Heart left ventricle (tissue), 16 donors: ENCODE results near the gene KRTAP5-8. TPM values are rescaled to one million over a fixed set of nuclear protein-coding genes. Genes with fewer than 3 reads are reported as not detected.
"Not testable (repeated sequence)": the region's sequence is repeated elsewhere in the genome, so short reads cannot be mapped to it uniquely, and the experiment has no call there.

ENCODE experiments used
- ATAC-seq, 4 donors: fragments of 200-7000 bp; cut with Tn5 transposase; one replicate each; pipeline ENCODE4 v1.9.1; 2020 to 2022; ENCODE audit warnings: moderate library complexity in 4 of 4, mild to moderate bottlenecking in 3 of 4, moderate number of reproducible peaks in 1 of 4
- DNase-seq, 5 donors: peaks; one replicate each; pipeline ENCODE4 v3.0.0-alpha.2; 2020
- H3K27ac ChIP-seq, 12 donors: fragments of 200-600 bp; sonication (generic) in 4 of 12; one replicate each; pipeline versions ENCODE4 v1.5.0 to v1.8.0; 2016 to 2022; ENCODE audit warnings: mild to moderate bottlenecking in 2 of 12
- H3K27me3 ChIP-seq, 9 donors: fragments of 200-600 bp; sonication (generic) in 2 of 9; one replicate each; pipeline versions ENCODE4 v1.5.1 to v1.8.0; 2016 to 2022; ENCODE audit warnings: mild to moderate bottlenecking in 3 of 9
- H3K36me3 ChIP-seq, 9 donors: fragments of 200-600 bp; sonication (generic) in 2 of 9; one replicate each; pipeline versions ENCODE4 v1.5.0 to v1.8.0; 2018 to 2022; ENCODE audit warnings: mild to moderate bottlenecking in 2 of 9
- H3K4me1 ChIP-seq, 12 donors: fragments of 200-600 bp; sonication (generic) in 4 of 12; one replicate each; pipeline versions ENCODE4 v1.5.0 to v1.8.0; 2016 to 2022; ENCODE audit warnings: mild to moderate bottlenecking in 3 of 12
- H3K4me3 ChIP-seq, 12 donors: fragments of 200-600 bp; sonication (generic) in 4 of 12; one replicate each; pipeline versions ENCODE4 v1.5.0 to v1.8.0; 2017 to 2022; ENCODE audit warnings: mild to moderate bottlenecking in 9 of 12, moderate library complexity in 4 of 12
- H3K9me3 ChIP-seq, 12 donors: fragments of 200-600 bp; sonication (generic) in 4 of 12; one replicate each; pipeline versions ENCODE4 v1.5.0 to v1.8.0; 2016 to 2022; ENCODE audit warnings: mild to moderate bottlenecking in 1 of 12
- POLR2A ChIP-seq, 2 donors: fragments of 450-650 bp; IDR thresholded peaks; one replicate each; pipeline ENCODE4 v1.6.1; 2017; ENCODE audit warnings: antibody characterized with exemption in 2 of 2, mild to moderate bottlenecking in 2 of 2, moderate library complexity in 2 of 2
- WGBS, 4 donors: extraction: QIAGEN DNeasy Blood & Tissue Kit in 2 of 4; methylation state at CpG; one replicate each; pipeline versions ENCODE4 v1.1.5 to v1.1.7; 2013 to 2018; 5-methylcytosine and 5-hydroxymethylcytosine counted together
- intact Hi-C, 10 donors: fragments of 100-400 bp; cut with DNase I; formaldehyde crosslinking; loops; one replicate each; pipeline versions ENCODE4 v1.11.1 to v1.14.2; 2022
- polyA plus RNA-seq, 2 donors: library from polyadenylated mRNA; stranded (reverse); fragments of 200-250 nt; gene quantifications; one replicate each; pipeline ENCODE4 v1.2.3, GENCODE V29; 2013
- total RNA-seq, 9 donors: library from RNA; depleted of rRNA in 2 of 9; stranded (reverse); fragments of >200 nt in 2 of 9; fragmentation: NEBNext Ultra II Directional in 3 of 9; extraction: Animal tissue kit (Norgen Biotek cat#: 25700) in 3 of 9; gene quantifications; one replicate each; pipeline versions ENCODE4 v1.1.0 to v1.2.4, GENCODE V29; 2016 to 2023
- TF ChIP-seq, protein P1 (sequence below), 12 donors: fragments of 200-600 bp; sonication (generic) in 4 of 12; IDR thresholded peaks; one replicate each; pipeline versions ENCODE4 v1.5.0 to v1.8.0; 2018 to 2022; ENCODE audit warnings: antibody characterized with exemption in 12 of 12, mild to moderate bottlenecking in 5 of 12
- donor health status: ischemic (EF 13 %, LVEDD 7.1; RV severe dilation, severe dysfunction).
- donor health status: healthy with polysubstance abuse.
- donor health status: DM: no; HTN: yes; CAD: no.
- donor health status: DM: no; HTN: no; CAD: no.
- donor health status: ischemic (EF 25% LVEDD 6.9; RV normal size, moderate dysfunction).
- donor health status: ischemic (EF 25% LVEDD 5.7; RV mildly dilated, moderate dysfunction).
- donor health status: healthy.
- donor health status: DM: yes; HTN: yes; CAD: no.
- donor health status: ischemic (EF 35%, LVEDD 5.7; RV mildly dilated, moderate dysfunction).
- donor health status: nonischemic (EF 11% LVEDD 7.7; RV severe dilation, severe dysfunction).
- donor health status: DM: yes; HTN: yes; CAD: no.
- donor health status: PGD.
- donor health status: ischemic (EF 29% LVEDD 5.4; RV normal size, mild dysfunction).
- donor health status: nonischemic (EF 23%, LVEDD 6.1; RV moderate dilation, normal function).

The KRTAP5-8 gene
- total and polyA plus RNA-seq, 11 donors, result 0.19 TPM; not detected in 10

DNA sequence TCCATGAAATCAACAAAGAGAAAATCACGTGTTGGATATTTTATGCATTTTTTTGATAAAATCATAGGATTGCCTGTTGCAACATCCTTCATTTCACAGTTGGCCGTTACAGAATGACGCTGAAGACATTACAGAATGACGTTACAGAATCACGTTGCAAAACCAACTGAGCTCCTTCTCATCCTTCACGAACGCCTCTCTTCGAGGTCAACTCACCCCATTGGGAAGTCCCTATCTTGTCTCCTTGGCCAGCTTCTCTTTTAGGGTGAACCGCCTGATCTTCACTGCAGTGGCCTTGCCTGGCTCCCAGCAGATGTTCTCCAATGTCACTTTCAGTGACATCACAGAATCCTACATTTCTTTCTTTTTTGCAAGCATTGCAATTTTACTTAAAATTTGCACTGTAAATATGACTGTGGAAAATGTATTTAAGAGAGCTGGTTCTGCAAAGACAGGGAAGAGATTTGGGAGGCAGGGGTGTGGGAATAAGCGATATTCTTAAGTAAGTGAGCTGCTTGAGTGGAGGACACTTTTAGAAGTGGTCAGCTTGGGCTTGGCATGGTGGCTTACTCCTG, 5.7 kb upstream of the KRTAP5-8 start:
- WGBS, 4 donors, result 82 to 83% (median 83%) methylated on average over 10 of the region's 10 CpGs
- DNase-seq, result no peak
- H3K4me1 ChIP-seq, result no peaks in the 10 kb centered on the region
- H3K27ac ChIP-seq, result no peak overlapping the region
- intact Hi-C loops, result no loop called here
- H3K4me3 ChIP-seq, result no peak overlapping the region
- no peaks in the 10 kb centered on the region for H3K27me3 ChIP-seq
- no peaks in the 10 kb centered on the region for H3K36me3 ChIP-seq
- ATAC-seq, result no peak
- TF ChIP-seq POLR2A (IDR thresholded peaks at IDR 0.05), result no peak
- TF ChIP-seq, protein P1, sequence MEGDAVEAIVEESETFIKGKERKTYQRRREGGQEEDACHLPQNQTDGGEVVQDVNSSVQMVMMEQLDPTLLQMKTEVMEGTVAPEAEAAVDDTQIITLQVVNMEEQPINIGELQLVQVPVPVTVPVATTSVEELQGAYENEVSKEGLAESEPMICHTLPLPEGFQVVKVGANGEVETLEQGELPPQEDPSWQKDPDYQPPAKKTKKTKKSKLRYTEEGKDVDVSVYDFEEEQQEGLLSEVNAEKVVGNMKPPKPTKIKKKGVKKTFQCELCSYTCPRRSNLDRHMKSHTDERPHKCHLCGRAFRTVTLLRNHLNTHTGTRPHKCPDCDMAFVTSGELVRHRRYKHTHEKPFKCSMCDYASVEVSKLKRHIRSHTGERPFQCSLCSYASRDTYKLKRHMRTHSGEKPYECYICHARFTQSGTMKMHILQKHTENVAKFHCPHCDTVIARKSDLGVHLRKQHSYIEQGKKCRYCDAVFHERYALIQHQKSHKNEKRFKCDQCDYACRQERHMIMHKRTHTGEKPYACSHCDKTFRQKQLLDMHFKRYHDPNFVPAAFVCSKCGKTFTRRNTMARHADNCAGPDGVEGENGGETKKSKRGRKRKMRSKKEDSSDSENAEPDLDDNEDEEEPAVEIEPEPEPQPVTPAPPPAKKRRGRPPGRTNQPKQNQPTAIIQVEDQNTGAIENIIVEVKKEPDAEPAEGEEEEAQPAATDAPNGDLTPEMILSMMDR (IDR thresholded peaks at IDR 0.05), result no peak
- no peaks in the 10 kb centered on the region for H3K9me3 ChIP-seq

DNA sequence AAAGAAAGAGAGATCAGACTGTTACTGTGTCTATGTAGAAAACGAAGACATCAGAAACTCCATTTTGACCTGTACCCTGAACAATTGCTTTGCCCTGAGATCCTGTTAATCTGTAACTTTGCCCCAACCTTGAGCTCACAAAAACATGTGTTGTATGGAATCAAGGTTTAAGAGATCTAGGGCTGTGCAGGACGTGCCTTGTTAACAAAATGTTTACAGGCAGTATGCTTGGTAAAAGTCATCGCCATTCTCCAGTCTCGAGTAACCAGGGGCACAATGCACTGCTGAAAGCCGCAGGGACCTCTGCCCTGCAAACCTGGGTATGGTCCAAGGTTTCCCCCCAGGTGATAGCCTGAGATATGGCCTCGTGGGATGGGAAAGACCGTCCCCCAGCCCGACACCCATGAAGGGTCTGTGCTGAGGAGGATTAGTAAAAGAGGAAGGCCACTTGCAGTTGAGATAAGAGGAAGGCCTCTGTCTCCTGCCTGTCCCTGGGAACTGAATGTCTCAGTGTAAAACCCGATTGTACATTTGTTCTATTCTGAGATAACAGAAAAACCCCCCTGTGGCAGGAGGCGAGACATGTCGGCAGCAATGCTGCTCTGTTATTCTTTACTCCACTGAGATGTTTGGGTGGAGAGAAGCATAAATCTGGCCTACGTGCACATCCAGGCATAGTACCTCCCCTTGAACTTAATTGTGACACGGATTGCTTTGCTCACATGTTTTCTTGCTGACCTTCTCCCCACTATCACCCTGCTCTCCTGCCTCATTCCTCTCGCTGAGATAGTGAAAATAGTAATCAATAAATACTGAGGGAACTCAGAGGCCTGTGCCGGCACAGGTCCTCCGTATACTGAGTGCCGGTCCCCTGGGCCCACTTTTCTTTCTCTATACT, 2.9 kb upstream of the KRTAP5-8 start:
- ATAC-seq, H3K9me3 ChIP-seq, H3K4me3 ChIP-seq, H3K27ac ChIP-seq, H3K36me3 ChIP-seq, intact Hi-C loops, DNase-seq, H3K27me3 ChIP-seq, H3K4me1 ChIP-seq: not testable (repeated sequence)
- 58 to 70% (median 64%) methylated on average over 17 of the region's 17 CpGs for WGBS, 4 donors

DNA sequence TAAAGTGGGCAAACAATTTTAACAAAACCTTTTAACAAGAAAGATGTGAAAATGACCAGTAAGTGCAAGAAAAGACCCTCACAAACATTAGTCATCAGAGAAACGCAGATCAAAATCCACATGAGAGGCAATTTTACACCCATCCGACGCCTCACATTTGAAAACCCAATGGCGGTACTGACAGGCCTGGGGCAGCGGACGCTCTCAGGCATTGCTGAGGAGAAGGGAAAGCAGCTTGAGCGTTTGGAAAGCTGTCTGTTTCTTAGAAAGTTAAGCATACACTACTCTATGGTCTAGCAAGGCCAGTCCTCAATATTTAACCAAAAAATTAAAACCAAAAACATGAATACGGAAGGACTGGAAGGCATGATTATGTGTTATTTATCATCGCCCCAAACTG, 2.0 kb upstream of the KRTAP5-8 start:
- WGBS, 4 donors, result 91 to 96% (median 94%) methylated on average over 9 of the region's 9 CpGs
- ATAC-seq (no peak), DNase-seq (no peak)
- no peaks in the 10 kb centered on the region for H3K9me3 ChIP-seq
- no peak overlapping the region for H3K4me3 ChIP-seq
- TF ChIP-seq, protein P1 (IDR thresholded peaks at IDR 0.05), result no peak
- no peaks in the 10 kb centered on the region for H3K27me3 ChIP-seq
- H3K4me1 ChIP-seq, result no peaks in the 10 kb centered on the region
- no peak overlapping the region for H3K27ac ChIP-seq
- H3K36me3 ChIP-seq, result no peaks in the 10 kb centered on the region
- intact Hi-C loops, result no loop called here

DNA sequence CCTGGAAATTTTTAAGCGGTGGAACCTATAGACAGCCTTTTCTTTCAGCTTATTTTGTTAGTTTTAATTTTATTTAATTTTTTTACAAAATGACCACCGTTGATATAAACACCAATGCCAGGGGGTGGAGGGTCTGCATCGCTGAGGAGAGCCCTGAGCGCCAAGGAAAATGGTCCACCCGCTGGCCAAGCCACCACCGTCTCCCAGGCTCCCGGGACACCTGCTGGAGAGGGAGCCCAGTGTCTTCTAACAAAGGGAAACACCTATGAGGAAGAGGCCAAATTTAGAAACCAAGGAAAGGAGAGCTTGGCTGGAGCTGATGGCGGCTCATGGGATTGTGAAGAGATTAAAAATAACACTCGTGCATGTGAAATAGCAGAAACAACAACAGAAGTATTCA, 288 bp upstream of the KRTAP5-8 start:
- Histone ChIP-seq H3K4me1 (no peaks in the 10 kb centered on the region), H3K27me3 (no peaks in the 10 kb centered on the region), H3K27ac (no peak overlapping the region), H3K36me3 (no peaks in the 10 kb centered on the region), H3K9me3 (no peaks in the 10 kb centered on the region), H3K4me3 (no peak overlapping the region)
- TF ChIP-seq, protein P1 (IDR thresholded peaks at IDR 0.05), result no peak
- TF ChIP-seq POLR2A (IDR thresholded peaks at IDR 0.05), result no peak
- intact Hi-C loops, result no loop called here
- DNase-seq (no peak), ATAC-seq (no peak)
- 73 to 81% (median 79%) methylated on average over 9 of the region's 9 CpGs for WGBS, 4 donors
